HG03457 (cell line): Measurements from ENCODE around the gene FASTKD2.
"Not testable (repeated sequence)": the region's sequence is repeated elsewhere in the genome, so short reads cannot be mapped to it uniquely, and the experiment has no call there.

Source experiments
- ATAC-seq: cut with Tn5 transposase; IDR thresholded peaks from one replicate; pipeline ENCODE4 v1.9.1; 2021; ENCODE audit warnings: moderate number of reproducible peaks; ENCODE audit not compliant: unreplicated experiment

The FASTKD2 gene

DNA sequence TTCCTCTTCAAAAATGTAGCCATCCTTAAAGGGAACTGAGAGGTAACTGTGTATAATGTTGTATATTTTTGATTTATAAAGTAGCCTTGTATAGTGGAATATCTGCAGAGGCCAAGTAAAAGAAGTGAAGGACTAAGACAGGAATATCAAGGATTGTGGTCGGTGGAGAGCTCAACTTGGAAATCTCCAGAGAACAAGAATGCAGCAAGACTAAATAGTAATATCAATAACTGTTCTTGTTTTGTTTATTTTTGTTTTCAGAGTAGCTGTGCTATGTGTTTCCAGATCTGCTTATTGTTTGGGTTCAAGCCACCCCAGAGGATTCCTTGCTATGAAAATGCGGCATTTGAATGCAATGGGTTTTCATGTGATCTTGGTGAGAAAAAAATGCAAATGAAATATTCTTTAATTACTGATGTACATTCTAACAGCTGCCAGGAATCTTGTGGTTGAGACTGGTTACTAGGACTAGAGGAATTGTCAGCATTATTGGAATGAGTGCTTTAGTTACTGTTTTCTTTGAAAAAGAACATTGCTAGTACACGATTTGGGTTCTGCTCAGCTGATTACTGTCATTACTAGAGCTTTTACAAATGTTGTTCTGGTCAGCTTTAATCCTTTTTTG is 25.0 kb downstream of the FASTKD2 start:
- no peak for ATAC-seq

DNA sequence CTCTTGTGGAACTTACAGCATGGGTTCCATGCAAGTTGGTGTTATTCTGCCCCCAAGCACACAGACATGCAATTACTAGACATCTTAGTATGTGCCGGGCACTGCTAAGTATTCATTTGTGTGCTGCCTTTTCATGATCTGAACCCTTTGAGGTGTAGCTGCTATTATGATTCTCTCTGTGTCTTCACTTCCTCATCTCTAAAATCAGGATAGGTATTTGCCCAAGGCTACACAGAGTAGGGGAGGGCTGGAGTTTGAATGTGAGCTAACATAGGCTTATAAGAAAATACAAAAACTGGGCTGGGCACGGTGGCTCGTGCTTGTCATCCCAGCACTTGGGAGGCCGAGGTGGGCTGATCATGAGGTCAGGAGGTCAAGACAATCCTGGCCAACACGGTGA is 27.2 kb downstream of the FASTKD2 start:
- no peak for ATAC-seq

DNA sequence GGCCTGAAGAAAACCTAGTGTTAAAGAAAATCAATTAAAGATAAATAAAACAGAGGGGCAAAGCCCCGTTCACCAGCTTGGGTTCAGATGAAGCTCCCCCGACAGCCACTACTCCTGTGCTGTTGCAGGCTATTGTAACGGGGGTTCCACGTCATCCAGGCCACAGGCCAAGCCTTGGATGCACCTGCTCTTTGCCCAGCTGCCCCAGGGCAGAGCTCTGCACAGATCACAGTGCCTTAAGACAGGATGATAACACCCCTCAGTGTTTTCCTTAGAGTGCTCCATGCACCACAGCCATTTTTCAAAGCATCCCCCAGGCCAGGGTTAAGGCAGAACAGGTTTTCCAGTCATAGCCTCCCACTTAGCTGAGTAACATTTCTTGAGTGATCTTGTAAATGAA is 32.0 kb downstream of the FASTKD2 start:
- ATAC-seq, result no peak

GRCh38 chr2:206798000-206798399 is 32.6 kb downstream of the FASTKD2 start:
- ATAC-seq, result peak; percentile 67

DNA sequence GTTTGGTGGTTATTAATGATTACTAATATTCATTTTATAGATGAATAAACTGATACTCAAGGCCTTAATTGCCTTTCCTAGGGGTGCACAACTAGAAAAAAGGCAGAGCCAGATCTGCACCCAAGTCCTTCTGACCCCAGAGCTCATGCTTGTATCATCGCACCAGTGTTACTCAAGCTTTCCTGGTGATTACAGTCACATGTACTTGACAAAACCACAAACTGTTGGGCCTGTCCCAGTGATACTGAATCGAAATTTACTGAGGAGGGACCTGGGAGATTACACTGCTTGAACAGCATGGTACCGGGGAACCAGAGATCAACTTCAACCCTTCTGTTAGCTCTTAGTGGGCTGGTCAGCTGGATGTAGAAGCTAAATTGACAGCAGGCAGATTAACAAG is 33.7 kb downstream of the FASTKD2 start:
- ATAC-seq, result no peak

GRCh38 chr2:206800506-206801417 is 35.4 kb downstream of the FASTKD2 start:
- no peak for ATAC-seq

- no peak for ATAC-seq
These were observed 36.2 kb downstream of the FASTKD2 start for GRCh38 chr2:206801418-206802189.

DNA sequence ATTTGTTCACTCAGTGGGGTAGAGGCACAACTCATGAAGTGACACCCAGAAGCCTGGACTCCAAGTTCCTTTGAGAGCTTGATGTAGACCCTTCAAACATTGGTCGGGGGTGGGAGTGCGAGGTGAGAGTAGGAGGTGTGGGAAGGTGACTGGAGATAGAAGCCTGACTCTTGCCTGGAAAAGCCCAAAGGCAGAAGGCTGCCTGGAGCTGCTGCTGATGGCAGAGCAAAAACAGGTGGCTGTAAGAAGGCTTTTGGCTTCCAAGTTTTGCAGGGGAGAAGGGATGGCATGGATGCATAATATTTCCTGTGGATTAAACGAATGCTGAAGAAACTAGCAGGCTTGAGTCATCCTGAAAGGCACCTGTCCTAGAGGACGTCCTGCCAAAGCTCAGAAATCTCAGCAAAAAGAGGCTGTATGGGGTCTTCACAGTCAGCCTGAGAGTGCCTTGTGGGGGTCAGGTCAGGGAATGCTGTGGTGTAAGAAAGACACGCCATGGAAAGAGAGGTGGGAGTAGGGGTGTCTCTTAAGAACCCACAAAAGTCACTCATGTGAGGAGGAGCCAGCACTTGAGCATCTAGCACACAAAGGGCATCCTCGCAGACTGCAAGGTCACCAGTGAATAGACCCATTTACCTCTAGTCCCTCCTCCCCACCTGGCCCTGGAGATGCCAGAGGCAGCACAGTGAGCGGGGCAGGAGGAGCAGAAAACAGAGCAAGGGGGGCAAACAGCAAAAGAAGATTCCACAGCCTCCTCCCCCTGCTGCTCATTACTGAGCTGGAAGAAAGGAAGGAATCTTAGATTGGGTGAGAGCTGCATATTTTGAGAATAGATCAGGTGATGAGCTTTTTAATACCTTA is 37.5 kb downstream of the FASTKD2 start:
- no peak for ATAC-seq

GRCh38 chr2:206804326-206804725 is 38.9 kb downstream of the FASTKD2 start:
- ATAC-seq, result no peak

- ATAC-seq, result no peak
These were observed 40.6 kb downstream of the FASTKD2 start for GRCh38 chr2:206805887-206806607.

DNA sequence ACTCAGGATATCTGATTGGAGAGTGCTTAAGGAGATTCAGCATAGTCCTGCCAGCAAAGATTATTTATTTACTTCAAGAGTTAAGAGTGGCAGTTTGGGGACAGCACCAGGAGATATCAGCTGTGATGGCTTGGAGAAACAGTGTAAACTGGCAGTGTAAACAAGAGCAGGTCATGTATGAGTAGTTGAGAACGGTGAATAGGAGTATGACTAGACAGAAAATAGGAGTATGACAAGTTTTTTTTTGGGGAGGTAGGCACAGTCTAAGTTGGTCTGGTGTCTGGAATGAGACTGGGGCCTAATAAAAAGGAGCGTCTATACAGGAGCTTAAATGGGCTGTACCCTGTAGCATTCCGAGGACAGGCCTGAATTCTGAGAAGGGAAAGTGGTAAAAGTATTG is 42.2 kb downstream of the FASTKD2 start:
- not testable (repeated sequence) for ATAC-seq

DNA sequence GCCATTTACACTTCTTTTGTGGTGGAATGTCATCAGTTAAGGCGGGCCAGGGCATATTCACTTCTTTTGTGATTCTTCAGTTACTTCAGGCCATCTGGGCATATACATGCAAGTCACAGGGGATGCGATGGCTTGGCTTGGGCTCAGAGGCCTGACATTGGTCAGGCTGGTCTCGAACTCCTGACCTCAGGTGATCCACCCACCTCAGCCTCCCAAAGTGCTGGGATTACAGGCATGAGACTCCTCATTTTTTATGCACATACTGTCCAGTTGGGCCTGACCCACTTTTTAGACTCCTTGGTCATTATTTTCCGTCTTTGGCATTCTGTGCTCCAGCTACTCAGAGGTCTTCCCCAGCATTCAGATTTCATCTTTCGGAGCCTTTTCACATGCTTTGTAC is 47.1 kb downstream of the FASTKD2 start:
- ATAC-seq, result not testable (repeated sequence)

- ATAC-seq, result no peak
These were observed 49.1 kb downstream of the FASTKD2 start for GRCh38 chr2:206814498-206814897.

- ATAC-seq, result no peak
These were observed 55.4 kb downstream of the FASTKD2 start for GRCh38 chr2:206820807-206821206.

GRCh38 chr2:206823178-206823577 is 57.8 kb downstream of the FASTKD2 start:
- ATAC-seq, result no peak

- ATAC-seq, result no peak
These were observed 58.7 kb downstream of the FASTKD2 start for GRCh38 chr2:206824087-206824618.

- no peak for ATAC-seq
These were observed 59.6 kb downstream of the FASTKD2 start for GRCh38 chr2:206824993-206825392.

- ATAC-seq, result no peak
These were observed 66.1 kb downstream of the FASTKD2 start for GRCh38 chr2:206831442-206831995.

DNA sequence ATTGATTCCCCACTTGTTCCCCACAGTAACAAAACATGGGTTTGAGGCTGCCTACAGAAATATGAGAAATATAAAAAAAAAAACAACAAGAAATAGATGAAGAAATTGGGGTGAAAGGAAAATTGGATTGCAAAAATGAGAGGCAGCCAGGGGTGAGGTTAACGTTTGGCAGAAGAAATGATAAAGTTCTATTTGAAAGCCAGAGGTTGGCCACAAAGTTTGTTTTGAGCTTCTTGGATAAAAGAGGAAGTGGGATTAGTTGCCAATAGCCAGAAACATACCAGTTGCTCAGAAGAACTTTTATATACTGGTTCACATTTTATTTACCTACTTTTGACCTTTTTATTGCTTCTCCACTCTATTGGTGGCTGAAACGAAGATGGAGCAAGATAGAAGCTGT is 67.5 kb downstream of the FASTKD2 start:
- ATAC-seq, result no peak
